AG04450 (cell line): ENCODE measurements around the gene ZG16. TPM values are rescaled to one million over a fixed set of nuclear protein-coding genes. Genes with fewer than 3 reads are reported as not detected.
"Not testable (repeated sequence)": the region's sequence is repeated elsewhere in the genome, so short reads cannot be mapped to it uniquely, and the experiment has no call there.

Experiments
- CTCF ChIA-PET: fragments of 300-600, 350-600 bp; formaldehyde crosslinking; extraction: SDS; loops from one replicate; lab custom pipeline; 2022; ENCODE audit warnings: antibody characterized with exemption, inconsistent platforms; lab: Charles Lee
- POLR2A ChIA-PET: fragments of 350-600 bp; formaldehyde crosslinking; extraction: SDS; loops from one replicate; lab custom pipeline; 2021; ENCODE audit warnings: antibody characterized with exemption, inconsistent platforms; lab: Yijun Ruan, JAX
- DNase-seq: peaks from one replicate; pipeline ENCODE4 v3.0.0-alpha.2; 2011; ENCODE audit warnings: low read depth, low spot score
- H3K27ac ChIP-seq: one replicate; pipeline ENCODE4 v1.5.1; 2012; ENCODE audit warnings: low read depth, low read length, control low read depth
- H3K27me3 ChIP-seq: one replicate; pipeline ENCODE4 v1.6.0; 2012; ENCODE audit warnings: low read length; ENCODE audit not compliant: control insufficient read depth, insufficient read depth
- H3K4me3 ChIP-seq: 2 replicates; pipeline ENCODE4 v1.5.1; 2011; ENCODE audit warnings: mild to moderate bottlenecking, low read depth, low read length, control low read depth
- H3K9me3 ChIP-seq: 2 replicates; pipeline ENCODE4 v1.5.1; 2012; ENCODE audit warnings: low read length; ENCODE audit not compliant: control insufficient read depth, insufficient read depth
- polyA minus RNA-seq: library from RNA; depleted of rRNA, polyadenylated mRNA; stranded (reverse); fragments of >200 nt; gene quantifications from 2 replicates; pipeline ENCODE4 v1.2.3, GENCODE V29; 2011; rRNA and poly(A)+ RNA removed
- polyA plus RNA-seq: library from polyadenylated mRNA; depleted of rRNA; stranded (reverse); fragments of >200 nt; gene quantifications from 2 replicates; pipeline ENCODE4 v1.2.3, GENCODE V29; 2011; rRNA removed
- TF ChIP-seq, protein P1 (sequence below): IDR thresholded peaks from 2 replicates; pipeline ENCODE4 v1.5.1; 2011; ENCODE audit warnings: low read depth, low read length, control low read depth, inconsistent platforms

The ZG16 gene, protein sequence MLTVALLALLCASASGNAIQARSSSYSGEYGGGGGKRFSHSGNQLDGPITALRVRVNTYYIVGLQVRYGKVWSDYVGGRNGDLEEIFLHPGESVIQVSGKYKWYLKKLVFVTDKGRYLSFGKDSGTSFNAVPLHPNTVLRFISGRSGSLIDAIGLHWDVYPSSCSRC
- polyA plus RNA-seq, result not detected in 2 replicates
- polyA minus RNA-seq, result not detected in 2 replicates

DNA sequence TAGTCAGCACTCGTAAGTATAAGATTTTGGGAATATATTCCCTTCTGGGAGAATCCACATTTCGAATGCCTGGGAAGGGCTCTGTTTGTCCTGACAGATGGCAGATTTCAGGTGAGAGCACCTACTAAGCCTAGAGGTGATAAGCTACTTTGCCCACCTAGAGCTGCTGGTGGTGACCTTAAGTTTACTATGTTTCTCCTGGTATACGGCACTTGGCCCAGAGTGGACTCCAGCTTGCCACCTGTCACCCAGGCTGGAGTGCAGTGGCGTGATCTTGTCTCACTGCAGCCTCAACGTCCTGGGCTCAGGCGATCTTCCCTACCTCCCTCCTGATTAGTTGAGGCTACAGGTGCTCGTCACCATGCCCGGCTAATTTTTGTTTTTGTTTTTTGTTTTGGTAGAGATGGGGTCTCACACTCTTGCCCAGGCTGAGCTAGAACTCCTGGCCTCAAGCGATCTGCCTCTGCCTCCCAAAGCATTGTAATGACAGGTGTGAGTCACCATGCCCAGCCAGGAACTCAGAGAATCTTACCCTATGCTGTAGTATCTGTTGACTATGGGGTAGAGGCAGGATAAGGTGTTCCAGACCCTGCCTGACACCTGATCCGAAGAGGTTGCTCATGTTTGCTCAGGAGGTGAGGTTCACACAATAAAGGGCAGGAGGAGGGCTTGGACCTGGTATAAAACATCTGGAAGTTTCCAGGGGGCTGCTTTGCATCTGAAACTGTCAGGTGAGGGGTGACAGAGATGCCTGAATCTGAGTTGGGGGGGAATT, at the start of gene ZG16:
TSS of gene ZG16 (plus strand) at position 681 of the 775 bp plus-strand sequence. CDS start 1,011 bp downstream, outside the sequence.
- Histone ChIP-seq H3K27me3 (peaks cover 26% of the 10 kb centered on the region), H3K4me3 (no peak within 1 kb of the TSS), H3K27ac (no peak within 1 kb of the TSS), H3K9me3 (no peaks in the 10 kb centered on the region)
- no peak for DNase-seq
- TF ChIP-seq, protein P1, sequence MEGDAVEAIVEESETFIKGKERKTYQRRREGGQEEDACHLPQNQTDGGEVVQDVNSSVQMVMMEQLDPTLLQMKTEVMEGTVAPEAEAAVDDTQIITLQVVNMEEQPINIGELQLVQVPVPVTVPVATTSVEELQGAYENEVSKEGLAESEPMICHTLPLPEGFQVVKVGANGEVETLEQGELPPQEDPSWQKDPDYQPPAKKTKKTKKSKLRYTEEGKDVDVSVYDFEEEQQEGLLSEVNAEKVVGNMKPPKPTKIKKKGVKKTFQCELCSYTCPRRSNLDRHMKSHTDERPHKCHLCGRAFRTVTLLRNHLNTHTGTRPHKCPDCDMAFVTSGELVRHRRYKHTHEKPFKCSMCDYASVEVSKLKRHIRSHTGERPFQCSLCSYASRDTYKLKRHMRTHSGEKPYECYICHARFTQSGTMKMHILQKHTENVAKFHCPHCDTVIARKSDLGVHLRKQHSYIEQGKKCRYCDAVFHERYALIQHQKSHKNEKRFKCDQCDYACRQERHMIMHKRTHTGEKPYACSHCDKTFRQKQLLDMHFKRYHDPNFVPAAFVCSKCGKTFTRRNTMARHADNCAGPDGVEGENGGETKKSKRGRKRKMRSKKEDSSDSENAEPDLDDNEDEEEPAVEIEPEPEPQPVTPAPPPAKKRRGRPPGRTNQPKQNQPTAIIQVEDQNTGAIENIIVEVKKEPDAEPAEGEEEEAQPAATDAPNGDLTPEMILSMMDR, result no peak
- POLR2A ChIA-PET, result interaction anchor here (0.7 kb wide), 1 partner anchor 854 kb away, joined by 15 read pairs; no protein-coding TSS in a partner anchor
- CTCF ChIA-PET, result interaction anchor here (0.6 to 1.0 kb wide), 2 partner anchors 13 to 70 kb away, joined by 3 read pairs; partner anchors contain the start of gene KIF22

DNA sequence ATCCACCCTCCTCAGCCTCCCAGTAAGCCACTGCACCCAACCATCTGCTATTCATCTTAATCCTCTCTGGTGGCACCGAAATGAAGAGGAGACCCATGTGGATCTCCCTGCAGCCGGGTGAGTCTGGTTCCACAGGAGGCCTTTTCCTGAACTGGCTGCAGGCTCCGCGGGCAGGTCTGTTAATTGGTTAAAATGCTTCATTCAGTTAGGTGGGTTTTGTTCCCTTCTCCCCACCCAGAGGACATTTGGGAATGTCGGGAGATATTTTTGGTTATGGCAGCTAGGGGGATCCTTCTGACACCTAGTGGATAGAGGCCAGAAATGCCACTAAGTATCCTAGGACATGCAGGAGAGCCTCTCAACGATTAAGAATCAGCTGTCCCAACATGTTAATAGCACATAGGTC, 48.9 kb upstream of the ZG16 start:
- DNase-seq, result peak; percentile 4
- no peak overlapping the region for H3K27ac ChIP-seq
- H3K27me3 ChIP-seq, result peaks cover 10% of the 10 kb centered on the region
- no peaks in the 10 kb centered on the region for H3K9me3 ChIP-seq
- H3K4me3 ChIP-seq, result no peak overlapping the region
- TF ChIP-seq, protein P1, result peak; percentile 73
- ChIA-PET CTCF (interaction anchor here (0.5 to 1.4 kb wide), 12 partner anchors 9 to 283 kb away, joined by 3 to 13 read pairs (median 4); no protein-coding TSS in a partner anchor), POLR2A (no interaction called here)

DNA sequence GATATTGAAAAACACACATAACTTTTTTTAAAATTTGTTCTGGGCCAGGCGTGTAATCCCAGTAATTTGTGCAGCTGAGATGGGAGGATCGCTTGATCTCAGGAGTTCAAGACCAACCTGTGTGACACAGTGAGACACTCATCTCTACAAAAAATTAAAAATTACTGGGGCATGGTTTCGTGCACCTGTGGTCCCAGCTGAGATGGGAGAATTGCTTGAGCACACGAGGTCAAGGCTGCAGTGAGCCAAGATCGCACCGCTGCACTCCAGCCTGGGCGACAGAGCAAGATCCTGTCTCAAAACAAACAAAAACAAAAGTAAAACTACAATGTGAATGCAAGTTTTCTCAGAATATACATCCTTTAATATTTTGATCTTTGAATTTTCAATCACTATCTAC, 47.4 kb upstream of the ZG16 start:
- TF ChIP-seq, protein P1, result no peak
- ChIA-PET POLR2A (no interaction called here), CTCF (no interaction called here)
- DNase-seq, result no peak
- Histone ChIP-seq H3K4me3 (no peak overlapping the region), H3K9me3 (no peaks in the 10 kb centered on the region), H3K27me3 (peaks cover 10% of the 10 kb centered on the region), H3K27ac (no peak overlapping the region)

DNA sequence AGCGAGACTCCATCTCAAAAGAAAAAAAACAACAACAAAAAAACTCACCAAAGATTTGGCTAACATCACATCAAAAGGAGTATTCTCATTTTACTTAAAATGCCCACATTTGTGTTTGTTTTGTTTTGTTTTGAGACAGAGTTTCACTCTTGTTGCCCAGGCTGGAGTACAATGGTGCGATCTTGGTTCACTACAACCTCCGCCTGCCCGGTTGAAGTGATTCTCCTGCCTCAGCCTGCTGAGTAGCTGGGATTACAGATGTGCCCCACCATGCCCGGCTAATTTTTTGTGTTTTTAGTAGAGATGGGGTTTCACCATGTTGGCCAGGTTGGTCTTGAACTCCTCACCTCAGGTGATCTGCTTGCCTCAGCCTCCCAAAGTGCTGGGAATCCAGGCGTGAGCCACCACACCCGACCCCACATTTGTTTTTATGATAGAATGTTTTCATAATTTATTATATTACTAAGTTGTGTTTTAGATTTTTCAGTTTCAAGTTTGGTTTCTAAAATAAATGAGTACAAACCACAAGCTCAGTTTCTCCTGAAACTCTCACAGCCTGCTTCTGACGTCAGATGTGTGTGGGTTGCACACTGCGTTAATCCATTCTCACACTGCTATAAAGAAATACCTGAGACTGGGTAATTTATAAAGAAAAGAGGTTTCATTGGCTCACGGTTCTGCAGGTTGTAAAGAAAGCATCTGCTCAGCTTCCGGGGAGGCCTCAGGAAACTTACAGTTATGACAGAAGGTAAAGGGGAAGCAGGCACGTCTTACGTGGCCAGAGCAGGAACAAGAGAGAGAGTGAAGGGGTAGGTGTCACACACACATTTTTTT, 46.1 kb upstream of the ZG16 start:
- H3K9me3 ChIP-seq, H3K4me3 ChIP-seq, DNase-seq, H3K27ac ChIP-seq, POLR2A ChIA-PET, CTCF ChIA-PET, H3K27me3 ChIP-seq: not testable (repeated sequence)

DNA sequence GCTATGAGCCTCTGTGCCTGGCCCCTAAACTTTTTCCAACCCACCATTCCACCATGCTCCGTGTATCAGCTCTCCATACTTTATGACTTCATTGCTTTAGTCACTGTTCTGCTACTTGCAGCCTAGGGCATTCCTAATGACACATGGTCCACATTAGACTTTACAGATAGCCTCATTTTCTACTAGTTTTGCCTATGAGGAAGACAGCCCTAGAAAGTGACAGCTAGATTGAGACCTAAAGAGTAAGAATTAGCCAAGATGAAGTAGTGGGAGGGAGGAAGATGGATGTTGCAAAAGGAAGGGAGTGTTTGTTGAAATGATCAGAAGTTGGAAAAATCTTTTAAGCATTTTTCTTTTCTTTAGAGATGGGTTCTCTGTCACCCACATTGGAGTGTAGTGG, 43.3 kb upstream of the ZG16 start:
- no peak overlapping the region for H3K27ac ChIP-seq
- DNase-seq, result no peak
- peaks cover 7% of the 10 kb centered on the region for H3K27me3 ChIP-seq
- POLR2A ChIA-PET, result no interaction called here
- no peaks in the 10 kb centered on the region for H3K9me3 ChIP-seq
- CTCF ChIA-PET, result no interaction called here
- no peak overlapping the region for H3K4me3 ChIP-seq
- TF ChIP-seq, protein P1, result no peak
